Stimulated activated naive CD8-positive, alpha-beta T cell treated with anti-CD3 and anti-CD28 coated beads, Interleukin-15, Interleukin-2, amounts not matched to agents 100 U/mL and 50 U/mL, for 24 hours (primary cell): ENCODE results near the gene NDRG3.
"Not testable (repeated sequence)": the region's sequence is repeated elsewhere in the genome, so short reads cannot be mapped to it uniquely, and the experiment has no call there.

Experiments
- ATAC-seq: fragments of 150-1000 bp; cut with Tn5 transposase; one replicate; pipeline ENCODE4 v1.10.0; 2021
- DNase-seq: peaks from one replicate; pipeline ENCODE4 v3.0.0; 2021

NDRG3 gene

DNA sequence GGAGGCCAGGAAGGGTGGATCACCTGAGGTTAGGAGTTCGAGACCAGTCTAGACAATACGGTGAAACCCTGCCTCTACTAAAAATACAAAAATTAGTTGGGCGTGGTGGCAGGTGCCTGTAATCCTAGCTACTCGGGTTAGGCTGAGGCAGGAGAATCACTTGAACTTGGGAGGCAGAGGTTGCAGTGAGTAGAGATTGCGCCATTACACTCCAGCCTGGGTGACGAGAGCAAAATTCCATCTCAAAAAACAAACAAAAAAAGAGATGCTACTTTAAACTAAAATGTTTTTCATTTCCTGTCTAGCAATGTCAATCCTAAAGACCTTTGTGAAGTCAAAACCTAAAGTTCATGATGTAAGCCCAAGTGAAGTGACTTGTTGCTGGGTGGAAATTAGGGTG is 14.8 kb upstream of the NDRG3 start:
- ATAC-seq (no peak), DNase-seq (no peak)

DNA sequence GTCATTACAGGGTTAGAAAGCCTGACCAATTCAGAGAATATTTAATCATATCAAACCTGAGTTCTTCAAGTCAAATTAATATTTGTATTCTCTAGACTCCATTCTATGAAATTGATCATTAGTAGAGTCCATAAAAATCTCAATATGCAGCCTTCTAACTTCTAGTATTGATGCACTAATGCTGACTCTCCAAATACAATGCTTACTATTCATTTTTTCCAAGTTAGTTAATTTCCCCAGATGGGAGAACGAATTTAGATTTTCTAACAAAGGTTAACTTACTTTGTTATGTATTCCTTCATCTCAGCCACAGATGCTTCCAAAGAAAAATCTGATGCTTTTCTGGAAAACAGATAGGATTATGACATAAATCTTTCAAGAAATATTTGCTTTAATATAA is 12.4 kb upstream of the NDRG3 start:
- ATAC-seq = no peak
- DNase-seq = no peak

- DNase-seq (no peak), ATAC-seq (no peak)
Observed at GRCh38 chr20:36756496-36756895, 10.6 kb upstream of the NDRG3 start.

- ATAC-seq (peak; percentile 46), DNase-seq (peak; percentile 38)
Observed at GRCh38 chr20:36754656-36755222, 8.8 kb upstream of the NDRG3 start.

DNA sequence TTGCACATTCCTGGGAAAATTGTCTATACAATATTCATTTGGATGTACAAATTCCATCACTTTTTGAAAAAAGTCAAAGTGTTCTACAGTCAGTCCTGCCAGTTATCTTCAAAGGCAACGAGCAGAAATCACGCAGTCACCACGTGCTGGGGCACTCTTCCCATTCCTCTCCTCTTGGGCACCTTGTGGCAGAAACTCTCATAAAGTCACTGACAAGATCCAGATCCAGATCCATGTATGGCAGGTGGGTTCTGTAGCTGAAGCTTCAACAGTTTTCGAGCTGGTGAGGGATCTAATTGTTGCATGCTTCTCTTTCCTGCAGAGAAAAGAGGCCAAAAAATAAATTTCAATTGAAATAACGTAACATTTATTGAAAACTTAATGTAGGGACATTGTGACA is 6.7 kb upstream of the NDRG3 start:
- ATAC-seq (no peak), DNase-seq (no peak)

DNA sequence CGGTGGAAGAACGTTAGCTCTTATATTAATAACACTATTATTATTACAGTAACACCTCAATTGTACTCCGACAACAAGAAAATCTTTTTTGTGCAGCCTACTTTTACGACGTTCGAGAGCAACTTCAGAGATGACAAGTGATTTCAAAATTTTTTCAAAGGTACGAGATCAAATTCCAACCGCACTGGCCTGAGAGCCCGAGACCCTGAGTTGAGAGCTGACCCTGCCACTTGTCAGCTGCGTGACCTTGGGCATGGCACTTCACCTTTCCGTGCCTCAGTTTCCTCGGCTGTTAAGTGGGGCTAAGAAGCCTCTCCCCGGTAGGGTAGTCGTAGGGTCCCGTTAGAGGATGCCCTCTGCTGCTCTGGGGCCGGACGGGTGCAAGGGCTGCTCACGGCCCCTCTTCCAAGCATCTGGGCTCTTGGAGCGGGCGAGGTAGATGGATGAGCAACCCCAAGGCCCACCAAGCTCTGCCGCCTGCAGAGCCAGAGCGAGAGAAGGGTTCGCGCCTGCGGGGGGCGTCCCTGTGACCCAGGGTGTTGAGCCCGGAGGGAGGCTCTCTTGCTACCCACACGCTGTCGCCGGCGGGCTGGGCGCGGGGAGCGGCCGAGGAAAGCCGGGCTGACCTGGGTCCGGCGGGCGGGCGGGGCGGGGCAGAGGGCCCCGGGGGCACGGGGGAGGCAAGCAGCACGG is 510 bp downstream of the NDRG3 start:
- peak; percentile 59 for DNase-seq
- ATAC-seq = peak; percentile 45

DNA sequence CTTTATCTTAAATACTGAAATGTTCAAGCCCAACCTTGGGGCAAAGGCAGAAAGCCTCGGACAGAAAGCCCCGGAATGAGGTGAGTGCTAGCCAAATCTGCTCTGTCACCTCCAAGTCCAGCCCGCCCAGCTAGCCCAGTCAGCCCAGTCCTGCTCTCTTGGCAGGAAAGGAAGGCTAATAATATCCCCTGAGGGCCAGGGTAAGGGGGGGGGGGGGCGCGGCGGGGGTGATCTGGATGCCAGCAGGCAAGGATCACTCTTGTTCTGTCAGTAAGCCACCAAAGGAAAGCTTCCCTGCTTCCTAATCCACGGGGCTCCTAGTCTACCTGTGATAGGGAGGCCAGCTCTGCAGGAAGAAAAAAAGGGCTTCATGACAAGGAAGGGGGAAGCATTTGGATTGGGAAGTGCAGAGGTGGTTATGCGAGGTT is 1.1 kb downstream of the NDRG3 start:
- ATAC-seq (no peak), DNase-seq (no peak)

GRCh38 chr20:36744243-36744642 is 1.6 kb downstream of the NDRG3 start:
- ATAC-seq = no peak
- DNase-seq = no peak

GRCh38 chr20:36742558-36742957 is 3.3 kb downstream of the NDRG3 start:
- DNase-seq = no peak
- ATAC-seq = no peak

DNA sequence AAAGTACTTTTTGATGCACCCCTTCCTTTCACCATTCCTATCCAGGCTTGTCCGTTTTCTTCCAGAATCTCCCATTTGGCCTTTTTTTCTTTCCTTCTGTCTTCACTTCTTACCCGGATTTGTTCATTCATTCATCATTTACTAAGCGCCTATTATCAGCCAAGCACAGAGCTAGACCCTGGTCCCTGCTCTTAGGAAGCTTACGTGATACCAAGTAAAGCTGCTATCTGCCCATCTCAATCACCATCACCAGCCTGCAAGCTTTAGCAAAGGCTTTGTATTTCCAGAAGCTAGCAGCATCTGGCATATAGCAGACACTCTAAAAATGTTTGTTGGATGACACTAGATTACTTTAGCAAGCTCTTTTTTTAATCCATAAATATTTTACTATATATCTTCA is 4.8 kb downstream of the NDRG3 start:
- DNase-seq (no peak), ATAC-seq (no peak)

GRCh38 chr20:36737183-36737499 is 8.7 kb downstream of the NDRG3 start:
- ATAC-seq (no peak), DNase-seq (no peak)

- ATAC-seq = no peak
- no peak for DNase-seq
Observed at GRCh38 chr20:36736451-36737182, 9.3 kb downstream of the NDRG3 start.

GRCh38 chr20:36732456-36732855 is 13.4 kb downstream of the NDRG3 start:
- ATAC-seq (no peak), DNase-seq (no peak)

GRCh38 chr20:36728986-36729385 is 16.9 kb downstream of the NDRG3 start:
- DNase-seq = no peak
- ATAC-seq = peak; percentile 81

DNA sequence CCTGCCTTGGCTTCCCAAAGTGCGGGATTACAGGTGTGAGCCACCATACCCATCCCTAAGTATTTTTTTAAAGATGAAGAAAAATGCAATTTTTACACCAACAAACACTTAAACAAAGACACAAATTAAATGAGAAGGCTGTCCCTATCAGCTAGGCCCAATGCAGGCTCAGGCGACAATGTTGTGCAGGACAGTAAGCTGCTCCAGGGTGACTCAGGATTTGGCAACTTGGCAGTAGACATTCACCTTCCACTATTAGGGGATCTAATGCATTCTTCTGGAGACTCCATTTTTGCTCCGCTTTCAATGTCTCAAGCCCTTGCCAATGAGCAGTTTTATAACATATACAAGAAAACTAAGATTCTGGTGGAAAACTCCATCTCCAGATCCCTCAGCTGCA is 19.7 kb downstream of the NDRG3 start:
- ATAC-seq (no peak), DNase-seq (no peak)

- DNase-seq (peak; percentile 14), ATAC-seq (peak; percentile 90)
Observed at GRCh38 chr20:36720510-36720909, 25.4 kb downstream of the NDRG3 start.

DNA sequence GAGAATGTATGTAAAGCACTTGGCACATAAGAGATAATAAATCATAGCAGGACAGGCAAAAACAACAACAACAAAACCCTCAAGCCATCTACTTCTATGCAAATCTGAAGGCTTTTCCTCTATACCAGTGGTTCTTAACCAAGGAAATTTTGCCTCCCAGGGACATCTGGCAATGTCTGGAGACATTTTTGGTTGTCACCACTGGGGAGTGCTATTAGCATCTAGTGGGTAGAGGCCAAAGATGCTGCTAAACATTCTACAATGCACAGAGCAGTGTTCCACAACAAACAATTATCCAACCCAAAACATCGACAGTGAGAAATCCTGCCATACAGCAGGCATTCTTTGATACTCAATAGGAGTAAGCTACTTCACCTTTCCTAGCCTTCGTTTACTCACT is 28.2 kb downstream of the NDRG3 start:
- no peak for ATAC-seq
- DNase-seq = no peak

GRCh38 chr20:36717021-36717420 is 28.9 kb downstream of the NDRG3 start:
- ATAC-seq = no peak
- no peak for DNase-seq

DNA sequence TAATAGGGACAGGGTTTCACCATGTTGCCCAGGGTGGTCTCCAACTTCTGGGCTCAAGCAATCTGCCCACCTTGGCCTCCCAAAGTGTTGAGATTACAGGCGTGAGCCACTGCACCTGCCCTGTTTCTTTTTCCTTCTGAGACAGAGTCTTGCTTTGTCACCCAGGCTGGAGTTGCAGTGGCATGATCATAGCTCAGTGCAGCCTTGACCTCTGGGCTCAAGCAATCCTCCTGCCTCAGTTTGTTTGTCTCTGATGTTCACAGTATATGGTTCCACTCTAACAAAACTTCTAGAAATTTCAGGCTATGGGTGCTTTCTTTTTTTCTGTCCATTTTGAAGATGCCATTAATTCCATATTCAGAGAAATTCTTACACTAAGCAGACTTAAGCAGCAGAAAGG is 33.1 kb downstream of the NDRG3 start:
- DNase-seq = no peak
- ATAC-seq = no peak

GRCh38 chr20:36709126-36709525 is 36.8 kb downstream of the NDRG3 start:
- no peak for DNase-seq
- no peak for ATAC-seq

DNA sequence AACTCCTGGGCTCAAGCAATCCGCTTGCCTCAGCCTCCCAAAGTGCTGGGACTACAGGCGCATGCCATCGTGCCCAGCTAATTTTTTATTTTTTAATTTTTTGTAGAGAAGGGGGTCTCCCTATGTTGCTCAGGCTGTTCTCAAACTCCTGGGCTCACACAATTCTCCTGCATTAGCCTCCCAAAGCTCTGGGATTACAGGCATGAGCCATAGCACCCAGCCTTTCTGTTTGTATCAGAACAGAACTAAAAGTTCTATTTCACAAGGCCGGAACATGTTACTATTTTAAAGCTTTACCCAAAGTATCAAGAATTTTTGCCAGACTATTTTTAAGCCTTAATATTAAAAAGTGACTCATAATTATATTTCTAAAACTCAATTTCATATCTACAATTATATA is 42.4 kb downstream of the NDRG3 start:
- DNase-seq (no peak), ATAC-seq (no peak)

- ATAC-seq (no peak), DNase-seq (no peak)
Observed at GRCh38 chr20:36700438-36700837, 45.5 kb downstream of the NDRG3 start.

DNA sequence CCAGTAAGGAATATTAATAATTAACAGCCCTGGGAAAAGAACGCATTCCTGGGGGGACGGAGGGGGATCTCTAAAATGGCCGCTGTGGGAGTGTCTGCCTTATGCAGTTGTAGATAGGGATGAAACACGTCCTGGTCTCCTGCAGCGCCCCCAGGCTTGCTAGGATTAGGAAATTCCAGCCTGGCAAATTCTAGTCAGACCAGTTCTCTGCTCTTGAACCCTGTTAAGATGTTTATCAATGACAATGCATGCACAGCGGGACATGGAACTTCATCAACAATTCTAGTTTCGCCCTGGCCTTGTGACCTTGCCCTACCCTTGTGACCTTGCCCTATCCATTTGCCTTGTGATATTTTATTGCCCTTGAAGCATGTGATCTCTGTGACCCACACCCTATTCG is 50.4 kb downstream of the NDRG3 start:
- DNase-seq, ATAC-seq: not testable (repeated sequence)

DNA sequence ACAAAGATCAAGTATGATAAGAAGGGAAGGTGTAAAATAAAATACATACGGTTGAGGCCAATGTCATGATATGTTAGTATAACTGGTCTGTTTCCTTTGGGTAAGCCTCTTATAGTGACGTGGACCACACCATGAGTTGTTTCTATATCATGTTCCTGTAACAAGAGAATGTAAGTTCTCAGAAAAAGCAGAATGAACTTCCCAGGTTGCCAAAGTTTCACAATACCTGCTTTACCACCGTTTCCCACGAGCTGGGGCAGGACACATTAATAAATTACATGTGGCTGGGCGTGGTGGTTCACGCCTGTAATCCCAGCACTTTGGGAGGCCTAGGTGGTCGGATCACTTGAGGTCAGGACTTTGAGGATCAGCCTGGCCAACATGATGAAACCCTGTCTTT is 57.3 kb downstream of the NDRG3 start:
- ATAC-seq = no peak
- no peak for DNase-seq
